Uterus (tissue), 2 donors: Measurements from ENCODE around the gene RUFY1.

ENCODE experiments used
- CTCF ChIP-seq, 4 experiments: fragments of 200-600 bp in 2 of 4; fragments of 450-650 bp in 2 of 4; sonication (generic) in 2 of 4; IDR thresholded peaks; one replicate each; pipeline ENCODE4 v1.5.1; 2016 to 2019; ENCODE audit warnings: antibody characterized with exemption in 4 of 4, mild to moderate bottlenecking in 2 of 4, moderate library complexity in 1 of 4
- POLR2A ChIP-seq, 2 donors: fragments of 450-650 bp; IDR thresholded peaks; one replicate each; pipeline ENCODE4 v1.6.1; 2016; ENCODE audit warnings: antibody characterized with exemption in 2 of 2, mild to moderate bottlenecking in 1 of 2, moderate library complexity in 1 of 2

GRCh38 chr5:179577286-179577960, 27.1 kb downstream of the RUFY1 start:
- TF ChIP-seq CTCF (IDR thresholded peaks at IDR 0.05) (no peak), POLR2A (IDR thresholded peaks at IDR 0.05) (no peak)
